Lung microvascular endothelial cell (primary cell): ENCODE data around the gene CLCN5. TPM values are rescaled to one million over a fixed set of nuclear protein-coding genes. Genes with fewer than 3 reads are reported as not detected.
"Not testable (repeated sequence)": the region's sequence is repeated elsewhere in the genome, so short reads cannot be mapped to it uniquely, and the experiment has no call there.

Experiments used
- DNase-seq, 2 donors: peaks; one replicate each; pipeline versions ENCODE4 v3.0.0 to v3.0.0-alpha.2; 2010; ENCODE audit warnings: low read depth in 2 of 2
- total RNA-seq: library from RNA; depleted of rRNA; stranded (reverse); fragments of >200 nt; gene quantifications from 2 replicates; pipeline ENCODE4 v1.2.1, GENCODE V29; 2014

The CLCN5 gene
- total RNA-seq, 1 donor from 2014 or later, result 6.3 TPM

GRCh38 chrX:49995795-49996455, 73.5 kb downstream of the CLCN5 start:
- DNase-seq, result no peak

- DNase-seq, result no peak
Observed at GRCh38 chrX:49996474-49996873, 74.1 kb downstream of the CLCN5 start.

DNA sequence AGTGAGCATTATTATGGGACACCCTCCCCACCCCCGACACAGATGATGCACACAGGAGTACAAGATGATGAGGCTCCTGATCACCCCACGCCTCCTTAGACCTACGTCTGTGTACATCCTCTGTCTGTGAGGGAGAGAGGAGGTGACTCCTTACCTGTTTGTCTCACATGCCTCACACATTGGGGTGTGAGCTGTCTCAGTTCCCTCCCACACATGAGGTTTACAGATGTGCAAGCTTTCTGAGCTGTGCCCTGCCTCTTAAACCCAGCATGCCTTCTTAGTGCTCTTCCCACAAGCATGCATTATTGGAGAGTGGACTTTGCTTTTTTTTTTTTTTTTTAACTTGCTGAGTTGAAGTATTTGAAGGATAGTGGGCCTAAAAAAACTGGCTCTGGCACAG, 76.7 kb downstream of the CLCN5 start:
- no peak for DNase-seq

GRCh38 chrX:50000937-50001542, 78.6 kb downstream of the CLCN5 start:
- no peak for DNase-seq

DNA sequence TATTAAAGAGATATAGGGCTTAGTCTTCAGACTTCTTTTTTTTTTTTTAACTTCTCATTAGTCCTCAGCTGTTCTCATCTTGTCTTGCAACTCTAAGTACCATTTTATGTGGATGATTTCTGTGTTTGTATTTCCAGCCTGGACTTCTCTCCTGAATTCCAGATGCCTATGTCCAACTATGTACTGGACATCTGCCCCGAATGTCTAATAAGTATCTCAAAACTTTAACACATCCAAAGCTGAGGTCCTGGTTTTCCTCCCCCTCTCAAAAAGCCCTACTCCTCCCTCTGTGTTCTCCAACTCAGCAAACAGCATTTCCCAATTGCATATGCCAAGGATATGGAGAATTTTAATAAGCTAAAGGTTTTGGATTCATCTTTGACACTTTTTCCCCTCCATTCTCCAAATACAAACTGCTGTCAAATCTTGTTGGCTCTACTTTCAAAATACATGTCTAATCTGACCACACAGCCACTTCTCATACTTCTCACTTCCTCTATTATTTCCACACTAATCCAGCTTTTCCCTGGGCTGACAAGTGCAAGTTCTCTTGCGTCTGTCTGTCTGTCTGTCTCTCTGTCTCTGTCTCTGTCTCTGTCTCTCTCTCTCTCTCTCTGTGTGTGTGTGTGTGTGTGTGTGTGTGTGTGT, 79.8 kb downstream of the CLCN5 start:
- no peak for DNase-seq

GRCh38 chrX:50003467-50003866, 81.1 kb downstream of the CLCN5 start:
- DNase-seq, result no peak

DNA sequence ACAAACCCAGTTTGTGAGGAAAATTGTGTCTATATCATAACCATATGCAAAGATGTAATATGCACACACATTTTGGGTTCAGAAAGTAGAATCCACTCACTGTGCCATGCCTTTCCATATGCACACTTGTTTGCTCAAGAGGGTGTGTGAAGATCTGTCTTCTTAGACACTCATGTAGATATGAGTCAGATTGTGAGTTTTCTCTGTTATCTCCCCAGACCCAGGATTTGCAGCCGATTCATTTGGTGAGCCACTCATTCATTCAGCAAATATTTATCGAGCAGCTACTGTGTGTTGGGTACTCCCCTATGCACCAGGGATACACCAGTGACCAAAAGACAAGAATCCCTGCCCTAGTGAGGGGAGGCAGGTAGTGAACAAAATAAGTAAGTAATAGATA, 81.5 kb downstream of the CLCN5 start:
- no peak for DNase-seq

DNA sequence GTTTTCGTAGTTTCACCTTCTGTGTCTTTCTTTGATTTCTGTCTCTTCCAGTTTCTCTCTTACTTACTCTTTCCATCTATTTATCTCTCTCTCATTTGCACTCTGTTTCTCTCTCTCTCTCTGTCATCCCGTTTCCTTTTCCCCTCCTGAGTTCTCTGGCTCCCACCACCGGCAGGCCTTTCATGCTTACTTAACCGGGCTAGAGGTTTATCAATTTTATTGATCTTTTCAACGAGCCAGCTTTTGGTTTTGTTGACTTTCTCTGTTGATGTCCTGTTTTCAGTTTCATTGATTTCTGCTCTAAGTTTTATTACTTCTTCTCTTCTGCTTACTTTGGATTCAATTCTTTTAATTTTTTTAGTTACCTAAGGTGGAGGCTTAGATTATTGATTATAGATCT, 103.2 kb downstream of the CLCN5 start:
- DNase-seq, result not testable (repeated sequence)

DNA sequence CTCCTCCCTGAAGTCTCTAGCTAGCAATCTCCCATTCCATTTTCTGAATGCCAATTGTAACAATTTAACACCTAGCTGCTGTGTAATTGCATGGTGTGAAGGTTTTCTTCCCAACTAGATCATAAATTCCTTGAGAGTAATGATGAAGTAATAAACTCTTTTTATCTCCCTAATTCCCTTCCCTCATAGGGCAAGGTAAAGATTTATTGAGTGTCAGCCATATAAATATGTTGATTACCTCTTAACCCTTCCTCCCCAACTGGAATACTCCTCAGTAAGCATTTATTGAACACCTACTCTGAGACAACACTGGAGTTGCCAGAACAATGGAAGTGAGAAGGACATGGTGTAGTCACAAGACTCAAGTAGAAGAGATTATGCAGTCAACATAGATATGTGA, 112.7 kb downstream of the CLCN5 start:
- no peak for DNase-seq

- DNase-seq, result peak; percentile 22 to 66
Observed at GRCh38 chrX:50036426-50036825, 114.0 kb downstream of the CLCN5 start.

- no peak for DNase-seq
Observed at GRCh38 chrX:50045823-50046222, 123.4 kb downstream of the CLCN5 start.

GRCh38 chrX:50049228-50049627, 126.8 kb downstream of the CLCN5 start:
- DNase-seq, result no peak

DNA sequence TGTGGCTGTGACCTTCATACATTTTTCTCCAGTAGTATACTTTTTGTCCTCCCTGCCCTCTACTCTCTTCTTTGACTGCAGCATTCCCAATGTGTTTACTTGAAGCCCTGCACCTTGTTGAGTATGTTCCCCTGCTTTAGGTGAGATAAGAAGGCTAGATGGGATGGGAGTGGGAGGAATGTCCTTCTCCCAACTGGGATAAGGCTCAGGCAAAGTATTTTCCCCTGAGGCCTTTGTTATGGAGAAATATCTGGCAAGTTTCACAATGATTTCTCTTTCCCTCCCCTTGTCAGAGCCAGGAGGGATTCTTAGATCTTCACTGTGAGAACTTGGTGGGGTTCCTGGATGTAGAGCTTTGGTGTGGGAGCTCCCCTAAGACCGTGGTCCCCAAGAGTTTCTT, 131.8 kb downstream of the CLCN5 start:
- no peak for DNase-seq

DNA sequence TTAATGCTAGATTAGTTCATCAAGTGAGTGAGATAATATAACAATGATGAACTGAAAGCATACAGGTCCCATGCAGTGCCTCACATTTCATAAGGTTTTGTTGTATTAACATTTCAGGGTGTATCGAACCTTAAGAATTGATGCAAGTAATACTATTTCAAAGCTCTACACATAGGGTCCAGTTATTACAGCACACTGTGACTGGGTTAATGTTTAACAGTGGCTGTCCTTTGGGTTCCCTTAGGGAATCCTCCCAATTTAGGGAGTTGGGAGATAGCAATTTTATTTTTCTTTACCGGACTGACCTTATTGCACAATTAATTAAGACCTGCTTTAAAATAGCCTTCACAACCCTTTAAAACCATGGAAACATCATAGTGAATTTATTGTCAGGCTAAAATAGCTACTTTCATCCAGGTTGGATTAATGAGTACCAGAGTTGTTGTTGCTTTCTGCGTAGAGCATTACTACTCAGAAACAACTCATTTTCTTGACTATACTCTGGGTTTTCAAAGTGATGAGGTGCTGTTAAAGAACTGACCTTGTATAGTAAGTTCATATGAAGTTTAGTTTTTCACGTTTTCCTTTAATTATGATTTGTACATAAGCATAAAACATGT, 144.0 kb downstream of the CLCN5 start:
- DNase-seq, result no peak

DNA sequence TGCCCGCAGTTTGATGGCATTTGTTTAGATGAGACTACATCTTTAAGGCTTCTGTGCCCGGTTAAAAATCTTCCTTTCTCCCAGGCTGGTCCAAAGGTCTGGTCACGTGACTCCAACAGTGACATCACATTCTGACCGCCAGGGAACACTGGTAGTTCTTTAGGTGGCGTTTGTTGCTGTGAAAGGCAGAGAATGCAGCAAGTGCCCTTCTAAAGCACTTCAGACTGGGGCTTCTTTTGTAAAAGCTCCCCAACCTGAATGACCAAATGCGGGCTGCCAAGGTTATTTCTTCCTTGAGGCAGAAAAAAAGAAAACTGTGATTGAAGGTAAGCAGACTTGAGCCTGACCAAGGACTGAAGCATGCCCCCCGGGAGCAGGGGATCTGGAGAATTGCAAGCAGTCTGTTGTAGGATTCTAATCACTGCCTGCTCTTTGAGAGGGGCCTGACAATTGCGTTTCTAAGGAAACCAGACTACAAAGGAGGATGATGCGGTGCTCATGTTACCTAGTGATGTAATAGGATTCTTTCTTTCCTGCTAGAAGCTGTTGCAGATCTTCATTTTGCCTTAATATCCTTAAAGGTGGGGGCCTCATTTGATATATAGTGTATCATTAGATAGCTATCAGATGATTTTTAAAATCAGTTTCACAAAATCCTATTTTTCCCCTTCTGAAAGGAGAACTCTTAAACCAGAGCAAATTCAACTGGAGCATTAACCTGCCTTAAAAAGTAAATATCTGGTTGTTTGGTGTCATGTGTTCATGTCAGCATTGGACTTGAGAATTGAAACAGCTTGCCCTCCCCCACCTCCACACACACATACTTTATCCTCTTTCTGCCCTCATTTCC, 145.3 kb downstream of the CLCN5 start:
- peak; percentile 9 to 31 for DNase-seq

- no peak for DNase-seq
Observed at GRCh38 chrX:50068285-50068563, 145.8 kb downstream of the CLCN5 start.

- DNase-seq, result no peak
Observed at GRCh38 chrX:50068893-50069292, 146.5 kb downstream of the CLCN5 start.

- DNase-seq, result no peak
Observed at GRCh38 chrX:50071494-50071893, 149.1 kb downstream of the CLCN5 start.

DNA sequence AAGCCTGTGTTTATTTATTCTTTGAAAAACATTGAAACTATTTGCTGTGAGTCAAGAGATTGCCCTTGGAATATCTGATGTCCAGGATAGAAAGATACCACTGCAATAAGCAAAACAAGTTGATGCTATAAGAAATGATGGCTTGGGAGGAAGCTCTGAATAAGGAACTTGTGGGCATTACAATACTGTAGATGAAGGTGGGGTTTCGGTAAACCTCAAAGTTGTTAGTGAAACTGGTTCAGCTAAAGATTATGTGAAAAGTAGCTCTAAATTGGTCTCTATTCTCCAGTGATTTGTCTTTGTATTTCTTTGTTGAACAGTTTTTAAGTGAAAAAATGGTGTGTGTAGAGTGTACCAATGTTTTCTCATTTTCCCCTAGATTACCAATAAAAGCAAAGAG, 149.7 kb downstream of the CLCN5 start:
- DNase-seq, result no peak

GRCh38 chrX:50073601-50074000, 151.2 kb downstream of the CLCN5 start:
- no peak for DNase-seq

DNA sequence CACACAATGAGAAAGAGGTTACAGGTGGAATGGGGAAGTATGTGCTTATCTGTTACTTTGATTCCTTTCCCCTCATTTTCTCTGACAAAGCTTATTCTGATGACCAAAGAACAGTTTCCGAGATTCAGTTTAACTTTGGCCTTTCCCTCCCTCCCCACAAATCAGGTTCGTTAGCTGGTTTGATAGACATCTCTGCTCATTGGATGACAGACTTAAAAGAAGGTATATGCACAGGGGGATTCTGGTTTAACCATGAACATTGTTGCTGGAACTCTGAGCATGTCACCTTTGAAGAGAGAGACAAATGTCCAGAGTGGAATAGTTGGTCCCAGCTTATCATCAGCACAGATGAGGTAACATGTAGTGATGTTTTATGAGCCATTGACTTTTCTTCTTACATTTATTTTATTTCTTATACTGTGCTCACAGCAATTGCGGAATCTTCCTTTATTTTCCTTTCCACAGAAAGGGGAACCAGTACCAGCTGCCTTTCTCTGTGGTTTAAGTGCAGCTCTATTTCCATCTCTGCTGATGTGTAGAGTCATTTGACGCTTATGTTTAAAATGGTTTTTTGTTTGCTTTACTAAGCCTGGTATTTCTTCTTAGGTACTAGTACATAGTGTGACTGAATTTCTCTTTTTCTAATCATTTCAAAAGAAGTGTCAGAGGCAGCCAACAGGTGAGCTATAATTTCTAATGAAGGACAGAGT, 153.4 kb downstream of the CLCN5 start:
- DNase-seq, result no peak
